Activated CD8-positive, alpha-beta memory T cell treated with anti-CD3 and anti-CD28 coated beads, Interleukin-2, amount 50 U/mL, for 24 hours (primary cell): ENCODE results near the gene MCM9.

Experiments
- DNase-seq: peaks from one replicate; pipeline ENCODE4 v3.0.0-alpha.2; 2020; ENCODE audit errors: extremely low read depth

The MCM9 gene

DNA sequence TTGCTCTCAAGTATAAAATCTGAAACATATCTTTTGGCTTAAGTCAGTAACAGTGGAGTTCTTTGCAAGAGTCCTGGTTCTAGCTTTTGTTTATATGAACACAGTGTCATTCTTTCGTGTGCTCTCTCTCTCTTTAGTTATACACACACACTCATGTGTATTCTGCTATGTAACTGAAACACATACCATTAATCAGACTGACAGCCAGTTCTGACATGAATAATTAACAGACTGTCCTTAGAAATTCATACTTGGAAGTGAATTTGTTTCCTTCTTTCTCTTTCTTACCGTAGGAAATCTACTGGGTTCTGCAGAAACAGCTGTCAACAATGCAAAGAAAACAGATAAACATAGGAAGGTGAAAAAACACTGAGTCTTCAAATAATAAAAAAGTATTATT lies 2.5 kb downstream of the MCM9 start:
- no peak for DNase-seq

DNA sequence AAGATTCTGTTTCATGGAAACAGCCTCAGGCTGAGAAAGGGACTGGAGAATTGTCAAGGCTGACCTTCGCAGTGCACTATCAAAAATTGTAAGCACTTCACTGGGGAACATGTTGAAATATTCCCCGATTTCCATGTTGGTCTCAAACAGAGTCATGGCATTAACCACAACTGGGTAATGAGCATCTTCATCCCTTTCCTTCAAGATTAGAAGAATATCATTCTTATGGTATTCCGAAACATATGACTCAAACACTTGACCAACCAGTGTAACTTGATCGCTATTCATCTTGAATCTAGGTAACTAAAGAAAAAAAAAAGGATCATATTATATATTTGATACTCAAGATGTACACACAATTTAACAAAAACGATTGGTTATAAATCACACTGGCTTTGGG lies 3.5 kb downstream of the MCM9 start:
- no peak for DNase-seq

DNA sequence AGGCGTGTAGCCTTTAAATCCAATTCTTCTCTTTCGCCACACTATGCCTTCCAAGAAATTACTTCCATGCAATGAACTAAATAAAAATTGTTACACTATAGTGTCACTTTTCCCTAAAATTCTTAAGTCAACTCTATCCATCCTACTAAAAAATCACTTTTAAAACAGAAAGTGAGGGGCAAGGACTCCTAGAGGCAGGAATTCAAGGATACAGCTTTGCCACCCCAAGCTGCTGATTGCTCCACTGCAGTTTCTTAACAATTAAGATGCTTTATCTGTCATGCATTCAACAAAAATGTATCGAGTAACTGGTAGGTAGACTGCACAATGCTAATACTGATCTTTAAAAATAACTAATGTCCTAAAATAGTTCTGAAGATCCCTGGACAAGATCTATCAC lies 4.3 kb downstream of the MCM9 start:
- DNase-seq, result no peak

DNA sequence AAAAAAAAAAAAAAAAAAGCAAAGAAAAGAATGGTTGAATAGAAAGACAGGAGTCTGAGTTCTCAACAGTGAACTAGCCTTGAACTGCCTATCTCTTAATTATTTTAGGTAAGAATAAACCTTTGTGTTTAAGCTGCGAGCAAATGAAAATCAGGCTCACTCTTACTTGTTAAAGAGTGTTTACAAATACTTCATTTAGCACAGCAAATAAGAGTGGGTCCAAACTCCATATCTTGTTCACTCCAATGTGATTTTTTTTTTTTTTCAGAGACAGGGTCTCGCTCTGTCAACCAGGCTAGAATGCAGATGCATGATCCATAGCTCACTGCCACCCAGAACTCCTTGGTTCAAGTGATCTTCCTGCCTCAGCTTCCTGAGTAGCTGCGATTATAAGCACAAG lies 11.9 kb downstream of the MCM9 start:
- no peak for DNase-seq

DNA sequence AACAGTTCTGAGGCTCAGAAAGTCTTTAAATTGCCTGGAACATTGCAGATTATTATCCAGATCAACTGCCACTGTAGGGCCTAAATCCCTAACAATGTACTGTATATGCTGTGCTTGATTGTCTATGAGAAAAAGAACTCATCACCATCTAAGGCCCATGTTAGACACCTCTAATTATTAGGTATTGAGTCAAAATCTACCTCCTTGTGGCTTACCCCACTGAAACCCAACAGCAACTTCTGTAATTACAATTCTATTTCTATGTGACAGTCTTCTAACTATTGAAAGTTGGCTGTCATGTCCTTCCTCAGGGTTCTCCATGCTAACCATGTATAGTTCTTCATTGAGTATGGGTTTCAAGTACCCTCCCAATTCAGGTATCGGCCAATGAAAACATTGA lies 13.9 kb downstream of the MCM9 start:
- no peak for DNase-seq

DNA sequence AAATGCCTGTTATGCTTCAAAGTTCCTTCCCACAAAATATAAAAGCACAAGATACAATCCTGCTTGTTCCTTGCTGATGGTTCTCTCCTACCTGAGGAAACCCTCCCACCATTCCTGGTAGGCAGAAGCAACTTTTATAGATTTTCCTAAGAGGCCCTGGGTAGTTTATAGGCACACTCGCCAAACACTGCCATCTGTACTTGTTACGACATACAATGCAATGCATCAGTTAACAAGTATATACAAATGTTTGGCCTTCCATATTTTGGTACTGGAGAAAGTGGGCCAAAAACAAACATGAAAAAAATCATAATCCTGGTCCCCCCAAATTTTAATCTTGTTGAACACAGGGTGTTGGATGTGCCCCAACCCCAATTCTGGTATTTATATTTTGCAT lies 16.6 kb downstream of the MCM9 start:
- DNase-seq, result no peak

DNA sequence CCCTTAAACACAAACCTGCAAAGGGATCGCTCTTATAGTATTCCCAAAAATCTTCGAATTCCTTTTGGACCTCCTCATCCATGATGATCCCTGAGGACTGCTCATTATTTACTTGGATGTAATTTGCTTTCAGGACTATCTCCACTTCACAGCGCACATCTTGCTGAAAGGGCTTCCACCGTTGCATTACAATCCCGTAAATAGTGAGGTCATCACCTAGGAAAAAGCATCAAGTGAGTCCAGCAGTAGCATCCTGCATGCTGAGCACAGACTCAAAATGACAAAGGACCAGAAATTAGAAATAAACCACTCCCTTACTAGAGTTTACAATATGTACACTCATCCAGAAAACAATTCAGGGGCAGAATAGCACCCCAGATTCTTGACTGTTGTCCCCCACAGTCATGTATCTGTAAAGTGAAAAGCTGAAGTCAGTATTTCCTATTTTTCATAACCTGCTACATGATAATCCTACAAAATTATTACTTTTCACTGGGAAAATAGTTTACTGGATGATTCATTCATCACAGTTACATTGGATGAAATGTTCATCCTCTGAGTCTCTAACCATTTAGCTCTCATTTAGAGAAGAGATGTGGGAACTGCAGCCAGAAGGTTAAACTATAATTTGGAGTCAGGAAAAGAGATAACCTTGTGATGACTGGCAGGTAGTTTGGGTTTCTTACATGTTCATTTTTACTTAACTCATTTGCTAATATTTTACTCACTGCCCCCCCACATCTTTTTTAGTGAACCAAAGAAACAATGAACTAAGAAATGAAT lies 17.2 kb downstream of the MCM9 start:
- DNase-seq, result no peak

DNA sequence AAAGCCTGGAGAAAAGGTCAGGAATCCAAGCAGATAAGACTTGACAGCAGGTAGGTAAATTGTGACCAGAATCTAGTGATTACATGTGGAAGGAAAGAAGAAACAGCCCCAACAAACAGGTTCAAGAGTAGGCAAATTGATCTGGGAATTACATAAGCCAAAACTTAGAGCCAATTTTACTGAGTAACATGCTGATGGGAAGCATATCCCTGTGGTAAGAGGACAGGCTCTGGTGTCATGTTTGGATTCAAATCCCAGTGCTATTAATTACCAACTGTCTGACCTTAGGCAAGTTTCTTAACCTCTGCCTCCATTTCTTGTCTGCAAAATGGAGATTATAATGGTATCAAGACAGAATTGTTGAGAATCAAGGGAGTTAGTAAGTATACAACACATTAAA lies 20.4 kb downstream of the MCM9 start:
- DNase-seq, result no peak

DNA sequence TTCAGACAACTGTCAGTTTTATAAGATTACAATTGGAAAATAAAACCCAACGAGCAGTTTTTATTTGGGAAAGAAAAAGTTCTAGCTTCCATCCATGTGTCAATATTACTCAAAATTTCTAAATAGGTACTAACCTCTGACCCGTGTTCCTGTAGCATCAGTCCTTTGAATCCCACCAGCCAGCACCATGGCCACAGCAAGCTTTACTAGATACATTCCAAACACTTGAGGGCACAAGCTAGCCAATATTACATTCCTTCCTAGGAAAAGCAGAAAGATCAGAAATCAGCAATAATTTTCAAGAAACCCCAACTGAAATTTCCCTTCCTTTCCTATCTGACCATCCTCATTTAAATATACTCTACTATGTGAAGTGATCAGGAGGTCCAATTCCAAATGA lies 21.8 kb downstream of the MCM9 start:
- no peak for DNase-seq

DNA sequence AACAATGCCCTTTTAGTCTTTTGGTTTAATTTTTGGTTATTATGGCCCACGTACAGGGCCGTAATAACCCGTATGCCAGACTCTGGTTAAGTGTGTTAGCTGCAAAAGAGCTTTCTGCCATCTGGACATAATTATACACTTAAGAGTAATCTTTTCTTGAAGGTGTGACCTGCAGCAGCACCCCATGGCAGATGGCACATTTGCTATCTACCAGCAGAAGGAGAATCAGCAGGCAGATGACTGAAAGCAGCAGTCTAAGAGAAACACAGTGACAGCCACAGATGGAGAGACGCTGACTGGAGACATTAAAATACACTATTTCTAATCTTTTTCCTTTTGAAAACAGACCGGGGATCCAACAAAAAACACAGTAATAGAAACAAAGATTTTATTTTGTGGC lies 22.3 kb downstream of the MCM9 start:
- no peak for DNase-seq

DNA sequence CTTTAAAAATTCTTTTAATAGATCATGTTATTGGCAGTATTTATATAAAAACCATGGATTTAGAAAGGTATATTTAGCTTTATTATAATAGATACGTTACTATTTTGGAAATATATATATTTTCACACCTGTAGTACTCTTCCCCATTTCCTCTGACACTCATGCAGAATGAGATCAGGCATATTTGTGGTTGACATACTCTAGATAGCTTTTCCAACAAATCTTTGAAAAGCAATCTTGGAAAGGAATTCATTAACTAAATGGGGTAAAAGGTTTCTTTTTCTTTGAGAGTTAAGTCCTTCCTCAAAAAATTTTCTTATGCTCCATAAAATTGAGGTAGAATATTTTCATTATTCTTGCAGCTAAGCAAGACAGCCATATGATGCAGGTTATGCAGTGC lies 26.5 kb downstream of the MCM9 start:
- DNase-seq, result no peak

DNA sequence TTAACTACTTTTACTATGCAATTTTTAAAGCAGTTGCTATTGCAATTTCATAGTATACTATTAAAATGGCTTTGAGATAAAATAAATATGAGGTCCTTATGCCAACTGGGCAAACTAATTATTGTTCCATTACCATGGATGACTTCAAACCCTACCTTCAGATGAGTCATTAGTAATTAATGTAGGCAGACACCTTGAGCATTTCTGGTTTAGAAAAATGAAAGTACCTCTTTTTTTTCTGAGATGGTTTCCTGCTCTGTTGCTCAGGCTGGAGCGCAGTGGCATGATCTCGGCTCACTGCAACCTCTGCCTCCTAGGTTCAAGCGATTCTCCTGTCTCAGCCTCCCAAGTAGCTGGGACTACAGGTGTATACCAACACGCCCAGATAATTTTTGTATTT lies 29.1 kb downstream of the MCM9 start:
- DNase-seq, result no peak

DNA sequence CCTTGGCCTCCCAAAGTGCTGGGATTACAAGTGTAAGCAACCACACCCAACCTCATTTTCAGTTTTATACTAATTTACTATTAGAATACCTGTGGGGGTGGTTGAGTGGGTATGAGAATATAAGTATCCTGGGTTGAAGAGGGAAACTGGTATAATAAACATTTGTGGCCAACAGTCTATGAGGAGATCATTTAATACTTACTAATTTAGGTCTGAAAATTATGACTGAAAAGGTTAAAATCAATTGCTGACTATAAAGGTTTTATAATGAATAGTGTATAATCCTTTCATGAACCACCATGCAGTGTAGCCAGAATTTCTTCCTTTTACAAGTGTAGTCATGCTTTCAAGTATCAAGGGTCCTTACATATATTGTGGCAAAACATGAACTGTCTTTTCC lies 29.9 kb downstream of the MCM9 start:
- DNase-seq, result no peak

DNA sequence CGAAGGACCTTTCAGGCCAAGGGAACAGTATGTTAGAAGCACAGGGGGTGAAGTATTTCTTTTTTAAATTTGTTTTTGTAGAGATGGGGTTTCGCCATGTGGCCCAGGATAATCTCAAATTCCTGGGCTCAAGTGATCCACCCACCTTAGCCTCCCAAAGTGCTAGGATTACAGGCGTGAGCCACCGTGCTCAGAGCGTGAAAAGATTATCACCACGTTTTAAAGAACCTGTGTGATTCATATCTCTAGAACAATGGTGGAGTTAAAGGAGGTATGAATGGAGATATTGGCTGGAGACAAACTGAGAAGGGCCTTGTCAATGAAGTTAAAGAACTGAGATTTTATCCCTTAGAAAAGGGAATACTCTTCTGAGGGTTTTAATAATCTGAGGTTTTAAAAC lies 31.3 kb downstream of the MCM9 start:
- no peak for DNase-seq

DNA sequence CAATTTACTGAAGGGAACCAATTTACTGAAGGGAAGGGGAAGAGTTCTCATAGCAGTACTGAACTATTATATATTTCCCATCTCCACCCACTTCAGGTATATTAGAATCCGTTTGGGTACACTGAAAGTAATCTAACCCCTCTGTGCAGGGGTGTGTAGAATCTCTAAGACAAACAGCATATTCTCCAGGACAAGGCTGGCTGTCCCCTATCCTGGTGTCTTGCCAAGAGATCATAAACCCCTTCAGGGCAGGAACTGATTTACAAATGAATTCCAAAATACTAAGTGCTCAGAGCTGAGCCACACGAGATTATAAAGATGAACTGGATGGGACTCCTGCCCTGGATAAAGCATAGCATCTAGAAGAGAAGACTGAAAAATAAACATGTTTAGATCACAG lies 31.8 kb downstream of the MCM9 start:
- DNase-seq, result no peak

DNA sequence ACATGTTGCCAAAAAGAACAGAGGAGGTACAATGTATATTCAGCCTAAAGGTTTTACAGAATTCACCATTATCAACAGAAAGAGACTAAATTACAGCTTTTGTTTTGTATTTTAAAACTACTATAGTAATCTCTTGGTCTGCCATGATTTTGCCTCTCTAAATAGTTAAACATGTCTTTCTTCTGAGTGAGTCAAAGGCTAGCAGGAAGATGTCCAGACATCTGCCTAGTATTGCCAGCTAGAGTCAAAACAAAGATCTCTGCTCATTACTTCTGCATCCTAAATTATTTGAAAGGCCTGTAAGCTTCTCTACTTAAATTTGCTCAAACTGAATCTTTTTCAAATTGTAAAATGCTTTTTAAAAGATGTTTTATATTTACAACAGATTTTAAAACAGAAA lies 32.2 kb downstream of the MCM9 start:
- DNase-seq, result no peak

DNA sequence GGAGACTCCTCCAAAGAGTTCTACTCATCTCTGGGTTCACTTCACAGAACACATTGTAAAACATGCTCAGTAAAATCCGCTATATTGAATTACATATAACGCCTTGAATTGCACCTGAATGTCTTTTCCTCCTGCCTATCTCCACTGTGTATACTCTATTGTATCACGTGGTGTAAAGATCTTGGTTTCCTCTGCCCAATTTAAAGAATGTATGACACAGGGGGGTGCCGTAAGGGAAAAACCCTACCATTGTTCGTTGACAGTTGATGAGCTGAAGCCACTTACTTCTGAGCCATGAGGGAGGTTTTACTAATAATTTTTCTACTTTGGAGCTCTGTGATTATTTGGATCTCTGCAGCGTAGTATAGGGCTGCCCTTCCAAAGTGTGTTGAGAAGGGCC lies 35.0 kb downstream of the MCM9 start:
- no peak for DNase-seq

DNA sequence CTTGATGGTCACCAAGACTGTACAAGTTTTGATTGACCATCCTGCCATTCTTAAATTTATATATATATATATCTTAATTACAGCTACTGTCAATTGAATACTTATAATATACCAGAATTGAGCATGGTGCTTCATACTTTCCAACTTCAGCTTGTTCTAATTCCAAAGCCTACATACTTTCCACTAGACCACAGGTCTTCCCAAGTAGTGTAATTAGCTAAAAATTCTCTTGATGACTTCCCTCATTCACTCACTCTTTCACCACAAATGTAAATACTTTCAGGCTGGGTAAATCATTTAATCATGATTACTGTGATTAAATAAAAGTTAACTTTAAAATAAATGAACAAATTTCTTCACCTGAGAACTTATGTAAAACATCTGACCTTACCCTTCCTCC lies 37.6 kb downstream of the MCM9 start:
- no peak for DNase-seq

DNA sequence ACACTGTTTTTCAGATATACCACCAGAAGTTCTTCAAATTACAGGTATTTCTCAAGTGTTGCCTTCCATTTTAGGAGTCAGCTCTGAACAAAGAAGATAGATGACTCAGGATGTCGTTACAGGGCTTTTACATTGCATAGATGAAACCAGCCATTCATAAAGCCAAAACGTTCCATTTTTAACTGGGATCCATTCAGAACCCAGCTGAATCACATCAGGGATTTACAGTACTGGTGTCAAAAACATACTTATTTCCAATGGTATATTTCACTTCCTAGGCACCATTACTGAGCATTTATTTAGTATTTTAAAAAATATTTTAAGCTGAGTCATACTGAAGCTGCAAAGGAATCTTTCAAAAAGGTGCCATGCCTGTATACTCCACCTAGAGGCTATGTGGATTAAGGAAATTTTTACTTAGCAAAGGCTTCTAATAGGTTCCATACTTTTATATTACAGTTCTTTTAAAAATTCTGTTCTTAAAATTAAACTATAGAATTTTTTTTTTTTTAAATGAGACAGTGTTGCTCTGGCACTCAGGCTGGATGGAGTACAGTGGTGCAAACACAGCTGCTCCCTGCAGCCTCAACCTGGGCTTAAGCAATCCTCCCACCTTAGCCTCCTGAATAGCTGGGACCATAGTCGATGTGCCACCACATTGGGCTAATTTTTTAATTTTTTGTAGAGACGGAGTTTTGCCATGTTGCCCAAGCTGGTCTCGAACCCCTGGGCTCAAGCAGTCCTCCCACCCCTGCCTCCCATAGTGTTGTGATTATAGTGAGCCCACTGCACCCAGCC lies 38.4 kb downstream of the MCM9 start:
- DNase-seq, result no peak

DNA sequence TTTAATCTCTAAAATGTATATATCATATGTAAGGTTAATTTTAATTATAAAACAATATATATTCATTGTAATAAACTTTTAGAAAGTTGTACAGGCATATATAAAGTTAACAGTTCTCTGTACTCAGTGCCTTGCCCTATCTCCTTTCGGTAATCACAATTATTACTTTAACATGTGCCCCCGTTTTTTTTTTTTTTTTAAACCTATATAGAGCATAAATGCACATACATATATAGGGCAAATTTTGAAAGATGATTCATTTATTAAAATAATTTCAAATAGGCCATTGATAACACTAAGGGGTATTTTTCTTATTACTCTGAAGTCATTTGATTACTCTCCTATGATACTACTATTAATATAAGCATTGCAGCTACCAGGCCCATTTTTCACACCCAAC lies 39.1 kb downstream of the MCM9 start:
- no peak for DNase-seq

DNA sequence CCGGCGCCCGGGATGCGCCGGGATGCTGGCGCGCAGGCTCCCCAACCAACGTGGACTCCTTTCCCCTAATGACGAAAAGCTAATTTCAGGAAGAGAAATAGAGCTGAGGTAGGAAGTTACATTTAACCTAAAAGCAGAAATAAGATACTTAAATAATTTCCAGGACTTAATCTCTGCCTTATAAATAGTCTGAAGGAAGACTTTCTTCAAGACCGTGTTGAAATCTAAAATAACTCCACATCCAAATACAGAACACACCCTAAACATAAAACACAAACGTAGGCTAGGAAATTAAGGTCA lies 39.7 kb downstream of the MCM9 start:
- DNase-seq, result no peak

DNA sequence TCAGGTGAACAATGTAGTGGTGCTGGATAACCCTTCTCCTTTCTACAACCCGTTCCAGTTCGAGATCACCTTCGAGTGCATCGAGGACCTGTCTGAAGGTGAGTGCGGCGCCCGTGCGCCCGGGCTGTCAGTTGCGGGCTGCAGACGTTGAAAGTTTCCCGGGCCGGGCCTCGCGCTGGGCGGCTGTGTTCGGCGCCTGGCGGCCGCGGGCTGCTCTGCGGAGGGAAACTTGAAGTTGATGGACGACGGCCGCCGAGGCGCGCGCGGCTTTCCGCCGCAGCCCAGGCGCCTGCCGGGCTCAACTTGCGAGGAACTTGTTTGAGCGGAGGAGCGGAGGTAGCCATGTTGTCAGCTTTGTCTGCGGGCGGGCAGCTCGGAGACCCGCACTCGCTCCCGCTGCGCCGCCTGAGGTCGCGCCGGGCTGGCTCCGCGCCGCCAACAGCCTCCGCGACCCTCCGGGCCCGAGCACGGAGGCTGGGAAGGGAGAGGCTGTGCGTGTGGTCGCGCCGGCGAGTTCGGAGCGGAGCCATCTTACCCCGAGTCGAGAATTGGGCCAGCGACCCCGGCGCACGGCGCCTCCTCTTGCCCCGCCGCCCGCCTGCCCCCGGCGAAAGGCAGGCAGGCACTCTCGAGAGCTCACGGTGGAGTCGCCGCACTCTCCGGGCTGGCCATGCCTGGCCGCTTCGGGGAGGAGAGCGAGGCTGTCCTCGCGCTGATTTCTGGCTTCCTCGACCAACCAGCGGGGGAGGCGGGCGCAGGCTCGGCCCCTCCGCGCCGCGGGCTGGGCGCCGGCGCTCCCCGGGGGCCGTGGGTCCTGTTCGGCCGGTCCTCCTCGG lies 40.3 kb downstream of the MCM9 start:
- no peak for DNase-seq
